CD4-positive, alpha-beta T cell treated with Interleukin-2 at 100 ng/mL for 4 hours (primary cell): ENCODE measurements around the gene VSTM2B.
A peak's percentile ranks its signal among the peaks of the same experiment; 100 is the strongest.

ENCODE experiments used
- DNase-seq: peaks from one replicate; pipeline ENCODE4 v3.0.0-alpha.2; 2020; ENCODE audit warnings: low spot score

Gene VSTM2B

DNA sequence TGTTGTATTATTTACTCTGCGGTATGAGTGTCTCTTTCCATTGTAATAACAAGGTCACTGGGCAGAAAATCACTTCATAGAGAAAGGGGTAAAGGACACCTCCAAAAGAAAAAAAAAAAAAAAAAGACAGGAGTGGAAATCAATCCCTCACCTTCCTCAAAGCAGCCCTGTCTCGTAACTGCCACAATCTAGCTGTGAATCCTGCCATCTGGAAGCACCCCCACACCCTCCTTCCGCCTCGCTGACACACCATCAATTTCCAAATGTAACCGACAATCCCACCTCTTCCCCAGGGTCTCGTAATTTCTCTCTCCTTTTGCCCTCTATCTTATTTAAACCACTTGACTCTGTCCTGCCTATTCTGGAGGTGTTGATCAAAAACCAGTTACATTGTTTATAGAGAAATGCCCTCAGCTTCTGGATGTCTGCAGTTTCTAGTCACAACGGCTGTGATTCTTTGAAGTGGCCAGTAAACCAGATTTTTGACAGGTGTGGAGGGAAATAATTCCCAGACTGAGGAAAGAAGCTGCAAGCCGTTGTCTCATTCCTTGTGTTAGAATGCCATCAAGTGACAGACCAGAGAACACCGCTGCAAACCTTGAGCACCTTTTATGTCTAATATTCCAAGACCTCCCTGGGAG lies 71.2 kb downstream of the VSTM2B start:
- peak; percentile 4 for DNase-seq

DNA sequence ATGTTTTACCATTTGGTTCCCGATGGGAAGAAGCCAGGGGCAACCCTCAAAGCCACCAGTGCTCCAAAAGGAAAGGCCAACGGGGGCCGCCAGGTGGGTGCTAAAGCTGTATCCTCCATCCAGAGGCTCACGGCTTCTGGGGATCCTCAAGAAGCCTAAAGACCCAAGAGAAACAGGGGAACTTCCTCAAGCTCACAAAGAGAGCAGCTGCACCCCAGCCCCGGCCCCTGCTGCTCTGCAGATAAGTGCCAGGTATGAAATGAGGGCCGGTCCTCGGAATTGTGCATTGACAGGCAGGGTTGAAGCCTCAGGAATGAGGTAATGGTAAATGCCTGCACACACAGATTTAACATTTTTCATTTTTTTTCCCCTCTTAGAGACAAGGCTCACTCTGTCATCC lies 72.2 kb downstream of the VSTM2B start:
- DNase-seq, result no peak

DNA sequence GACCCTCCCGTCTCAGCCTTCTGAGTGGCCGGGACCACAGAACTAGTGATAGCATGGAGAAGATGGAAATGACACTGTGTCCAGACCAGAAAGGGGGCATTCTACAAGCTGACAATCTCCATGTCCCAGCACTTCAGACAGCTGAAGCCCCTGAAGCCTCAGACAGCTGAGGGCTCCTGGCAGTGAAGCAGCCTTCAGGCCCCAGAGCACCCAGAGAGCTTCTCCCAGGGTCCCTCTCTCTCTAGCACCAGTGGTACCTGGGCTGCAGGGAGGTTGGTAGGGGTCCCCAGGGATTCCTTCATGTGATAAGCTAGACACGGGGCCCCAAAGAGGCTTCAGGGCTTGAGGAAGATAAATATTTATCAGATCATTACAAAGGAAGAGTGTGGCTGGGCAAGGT lies 72.7 kb downstream of the VSTM2B start:
- no peak for DNase-seq

DNA sequence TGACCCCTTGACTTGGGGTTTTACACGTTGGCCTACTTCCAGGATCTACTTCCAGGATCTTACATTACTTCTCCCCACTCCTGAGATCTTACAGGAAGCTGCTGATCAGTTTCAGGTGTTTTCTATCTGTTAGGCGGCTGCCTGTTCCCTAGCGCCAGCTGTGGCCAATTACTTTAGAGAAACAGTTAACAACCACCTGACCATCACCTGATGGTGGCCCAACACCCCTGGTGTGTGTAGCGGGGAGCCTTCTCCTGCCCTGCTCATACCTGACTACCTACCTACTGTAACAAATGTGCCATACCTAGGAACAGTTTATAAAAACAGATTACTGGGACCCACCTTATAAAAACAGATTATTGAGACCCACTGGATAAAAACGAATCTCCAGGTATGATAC lies 77.5 kb downstream of the VSTM2B start:
- DNase-seq, result no peak

DNA sequence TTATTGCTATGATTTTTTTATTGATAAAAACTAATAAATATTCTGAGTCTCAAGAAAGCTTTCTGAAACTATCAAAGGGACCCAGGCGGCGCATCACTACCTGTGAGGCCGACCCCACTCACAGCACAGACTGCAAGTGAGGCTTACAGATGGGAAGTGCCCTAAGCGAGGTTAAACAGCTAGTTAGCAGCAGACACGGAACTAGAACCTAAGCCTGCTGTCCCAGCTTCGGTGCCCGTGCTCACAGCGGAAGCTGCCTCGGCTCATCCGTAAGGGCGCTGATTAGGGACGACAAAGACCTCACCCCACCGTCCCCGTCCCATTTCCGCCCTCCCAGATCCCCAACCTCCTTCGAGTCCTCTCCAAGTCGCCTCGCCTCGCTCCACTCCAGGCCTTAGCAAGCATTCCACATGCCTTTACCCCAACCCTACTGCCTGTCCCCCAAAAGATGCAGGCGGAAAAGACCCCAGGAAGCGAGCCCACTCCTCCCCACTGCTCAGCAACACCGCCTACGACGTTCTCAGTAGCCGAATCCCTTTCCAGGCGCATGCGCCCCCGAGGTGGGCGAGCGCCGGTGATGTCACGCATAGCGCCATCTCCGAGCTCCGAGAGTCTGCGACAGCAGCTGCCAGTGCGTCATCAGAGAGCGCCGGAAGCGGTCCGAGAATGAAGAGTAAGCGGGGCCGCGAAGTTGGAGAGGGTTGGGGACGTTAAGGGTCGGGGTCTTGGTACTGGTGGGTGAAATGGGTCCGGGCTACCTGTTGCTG lies 80.0 kb downstream of the VSTM2B start, which contains the start of gene POP4:
Gene POP4, plus strand, starts transcription at position 631 of the 767 bp plus-strand sequence. Its CDS starts 36 bp downstream, at position 667.
- DNase-seq, result peak; percentile 96

DNA sequence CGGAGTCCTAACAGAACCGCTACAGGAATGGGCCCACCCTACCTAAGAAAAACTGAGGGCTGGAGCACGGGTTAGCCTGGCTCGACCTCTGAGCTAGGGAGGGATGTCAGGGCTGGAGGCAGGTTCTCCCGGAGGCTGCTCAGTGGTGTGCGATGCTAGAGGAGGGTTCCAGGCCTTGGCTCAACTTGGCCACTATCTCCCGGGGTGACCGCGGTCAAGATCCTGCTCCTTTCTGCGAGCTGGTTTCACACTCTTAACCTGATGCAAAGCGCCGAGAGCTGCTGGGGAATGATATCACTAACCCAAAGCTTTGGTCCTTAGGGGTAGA lies 80.6 kb downstream of the VSTM2B start:
- no peak for DNase-seq

DNA sequence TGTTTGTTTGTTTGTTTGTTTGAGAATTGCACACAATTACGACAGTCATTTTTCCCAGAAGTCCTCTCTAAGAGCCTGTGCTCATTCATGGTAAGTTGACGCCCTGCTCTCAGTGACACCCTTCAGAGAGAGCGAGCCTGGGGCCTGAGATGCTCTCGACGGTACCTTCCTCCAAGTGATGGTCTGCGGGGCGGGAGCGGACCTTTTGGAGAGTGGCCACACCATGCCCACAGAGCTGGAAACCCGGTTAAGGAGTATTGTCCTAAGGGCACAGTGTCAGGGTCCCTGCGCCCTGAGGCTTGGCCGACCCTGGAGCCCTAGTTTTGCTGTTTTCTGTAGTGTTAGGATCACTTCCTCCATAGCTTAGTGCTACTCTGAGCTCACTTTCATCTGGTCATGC lies 83.8 kb downstream of the VSTM2B start:
- DNase-seq, result no peak

DNA sequence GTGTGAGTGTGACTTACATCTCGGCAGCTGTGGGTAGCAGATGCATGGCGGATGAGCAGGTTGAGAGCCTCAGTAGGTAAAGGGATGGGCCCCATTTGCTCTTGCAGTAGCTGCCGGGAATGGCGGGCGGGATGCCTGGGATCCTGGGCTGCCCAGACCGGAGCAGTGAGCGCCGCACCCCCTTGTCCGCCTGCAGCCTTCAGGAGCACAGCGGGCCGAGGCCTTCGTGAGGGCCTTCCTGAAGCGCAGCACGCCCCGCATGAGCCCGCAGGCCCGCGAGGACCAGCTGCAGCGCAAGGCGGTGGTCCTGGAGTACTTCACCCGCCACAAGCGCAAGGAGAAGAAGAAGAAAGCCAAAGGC lies 84.4 kb downstream of the VSTM2B start:
- no peak for DNase-seq

DNA sequence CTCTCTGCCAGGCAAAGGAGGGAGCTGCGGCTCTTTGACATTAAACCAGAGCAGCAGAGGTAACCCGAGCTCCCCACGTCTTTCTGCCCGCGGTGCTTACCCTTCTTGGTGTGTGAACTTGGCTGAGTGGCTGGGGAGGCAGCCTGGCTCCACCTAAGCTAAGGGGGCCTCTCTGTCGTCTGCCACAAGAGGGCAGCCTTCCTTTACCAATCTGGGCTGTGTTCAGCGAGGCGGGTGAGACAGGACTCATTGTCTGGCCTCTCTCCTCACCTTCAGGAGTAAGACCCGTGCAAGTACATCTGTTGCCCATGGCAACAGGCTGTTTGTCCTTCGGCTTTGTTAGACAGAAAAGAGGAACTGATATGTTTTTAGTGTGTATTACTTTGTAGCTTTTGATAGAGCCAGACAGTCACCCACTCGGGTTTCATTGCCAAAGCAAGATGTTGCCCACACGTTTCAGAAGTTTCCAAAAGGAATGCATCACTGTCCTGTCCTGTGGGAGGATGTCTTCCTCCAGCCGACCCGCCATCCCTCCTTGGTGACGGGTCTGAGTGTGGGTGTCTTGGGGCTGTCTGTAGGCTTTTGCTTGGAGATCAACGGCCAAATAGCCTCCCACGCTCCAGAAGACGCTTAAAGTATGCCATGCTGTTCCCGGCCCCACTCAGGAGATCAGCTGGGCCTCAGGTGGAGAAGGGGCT lies 84.9 kb downstream of the VSTM2B start:
- DNase-seq, result peak; percentile 91

DNA sequence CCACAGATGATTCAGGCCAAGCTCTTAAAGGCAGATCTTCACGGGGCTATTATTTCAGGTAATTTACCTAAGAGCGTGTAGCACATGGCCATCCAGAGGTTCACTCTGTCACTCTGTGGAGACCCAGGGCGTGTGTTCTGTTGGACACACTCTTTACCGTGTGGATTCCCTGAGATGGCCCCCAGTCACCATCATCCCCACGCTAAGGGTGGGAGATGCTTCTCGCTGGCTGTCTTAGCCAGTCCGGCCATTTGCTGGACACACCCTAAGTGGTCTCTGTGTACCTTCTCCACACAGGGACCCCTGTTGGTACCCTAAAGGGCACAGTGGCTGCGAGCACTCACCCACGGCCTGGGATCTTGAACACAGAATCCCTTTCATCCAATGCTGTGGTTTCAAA lies 86.3 kb downstream of the VSTM2B start:
- no peak for DNase-seq

DNA sequence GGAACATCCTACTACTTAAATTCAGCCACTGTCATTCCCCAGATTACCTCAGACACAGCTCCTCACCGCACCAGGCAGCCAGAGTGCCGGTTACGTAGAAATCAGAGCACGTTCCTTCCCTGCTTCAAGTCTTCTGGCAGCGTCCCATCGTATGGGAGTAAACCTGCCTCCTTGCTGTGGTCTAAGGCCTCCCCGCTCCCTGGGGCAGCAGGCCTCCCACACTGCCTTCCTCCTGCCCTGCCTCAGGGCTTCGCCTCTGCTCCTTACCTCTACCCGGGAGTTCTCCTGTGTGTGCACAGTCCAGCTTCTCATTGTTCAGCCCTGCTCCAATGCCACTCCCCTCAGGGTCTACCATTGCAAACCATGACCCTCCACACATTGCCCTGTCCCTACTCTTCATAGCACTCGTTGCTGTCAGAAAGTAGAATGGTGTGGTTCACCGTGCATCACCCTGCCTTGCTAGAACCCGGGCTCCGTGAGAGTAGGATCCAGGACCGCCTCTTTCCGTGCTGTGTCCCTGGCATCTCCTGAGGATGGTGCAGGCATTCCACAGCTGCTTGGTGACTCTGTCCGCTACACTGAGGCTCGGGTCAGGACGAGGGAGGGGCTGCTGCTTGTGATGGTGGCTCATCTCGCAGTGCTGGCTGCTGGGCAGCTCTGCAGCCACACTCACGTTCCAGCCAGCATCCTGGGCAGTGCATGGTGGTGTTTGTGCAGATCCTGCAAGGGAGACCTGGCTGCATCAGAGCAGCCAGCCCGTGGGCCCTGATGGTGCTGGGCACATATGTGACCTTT lies 87.2 kb downstream of the VSTM2B start:
- DNase-seq, result no peak

DNA sequence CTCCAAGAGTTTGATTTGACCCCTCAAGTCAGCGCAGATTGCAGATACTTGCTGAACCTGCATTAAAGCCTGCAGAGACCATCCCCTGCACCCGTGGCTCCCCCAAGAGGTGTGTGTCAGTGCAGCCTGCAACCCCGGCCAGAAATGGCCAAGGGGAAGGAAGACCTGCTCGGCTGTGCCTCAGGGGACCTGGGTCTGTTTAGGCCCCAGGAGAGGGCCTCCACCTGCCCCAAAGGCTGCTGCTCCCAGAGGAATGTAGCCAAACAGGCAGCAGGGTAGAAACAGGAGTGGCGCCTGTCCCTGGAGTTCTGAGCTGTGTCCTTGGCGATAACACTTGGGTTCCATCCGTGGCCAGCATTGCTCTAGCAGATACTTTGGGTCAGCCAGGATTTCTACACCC lies 88.3 kb downstream of the VSTM2B start:
- no peak for DNase-seq
